Peyer's patch (tissue), 4 donors: Measurements from ENCODE around the gene AWAT1. TPM values are rescaled to one million over a fixed set of nuclear protein-coding genes. Genes with fewer than 3 reads are reported as not detected.

ENCODE experiments used
- DNase-seq, 3 donors: peaks; one replicate each; pipeline ENCODE4 v3.0.0-alpha.2; 2017 to 2019
- H3K27ac ChIP-seq, 4 donors: fragments of 200-600 bp; sonication (generic); one replicate each; pipeline ENCODE4 v1.5.1; 2016 to 2019
- H3K27me3 ChIP-seq, 2 donors: fragments of 200-600 bp; sonication (generic); one replicate each; pipeline ENCODE4 v1.5.1; 2019
- H3K36me3 ChIP-seq, 3 donors: fragments of 200-600 bp; sonication (generic); one replicate each; pipeline ENCODE4 v1.5.1; 2016 to 2019
- H3K4me1 ChIP-seq, 4 donors: fragments of 200-600 bp; sonication (generic); one replicate each; pipeline ENCODE4 v1.5.1; 2016 to 2019
- H3K4me3 ChIP-seq, 4 donors: fragments of 200-600 bp; sonication (generic); 1 replicate in 3 of 4; 2 replicates in 1 of 4; pipeline ENCODE4 v1.5.1; 2016 to 2019; ENCODE audit warnings: mild to moderate bottlenecking in 1 of 4
- H3K9me3 ChIP-seq, 4 donors: fragments of 200-600 bp; sonication (generic); one replicate each; pipeline ENCODE4 v1.5.1; 2016 to 2019; ENCODE audit warnings: mild to moderate bottlenecking in 1 of 4
- CTCF ChIP-seq, 6 experiments: fragments of 450-650 bp in 4 of 6; fragments of 200-600 bp in 2 of 6; sonication (generic) in 1 of 6; IDR thresholded peaks; one replicate each; pipeline ENCODE4 v1.5.1; 2017 to 2019; ENCODE audit warnings: antibody characterized with exemption in 6 of 6, mild to moderate bottlenecking in 3 of 6, moderate library complexity in 1 of 6
- POLR2A ChIP-seq, 2 donors: fragments of 450-650 bp; IDR thresholded peaks; one replicate each; pipeline ENCODE4 v1.5.1; 2017; ENCODE audit warnings: antibody characterized with exemption in 2 of 2, mild to moderate bottlenecking in 2 of 2, moderate library complexity in 2 of 2
- small RNA-seq, 2 donors: library from RNA; depleted of rRNA; stranded (forward); fragments of <200 nt; gene quantifications; one replicate each; pipeline ENCODE3, GENCODE V24; 2016
- total RNA-seq, 4 donors: library from RNA; depleted of rRNA; stranded (reverse); fragments of >200 nt; gene quantifications; one replicate each; pipeline ENCODE4 v1.1.0, GENCODE V29; 2016

Gene AWAT1
- total RNA-seq, 4 donors from 2014 or later, result not detected

DNA sequence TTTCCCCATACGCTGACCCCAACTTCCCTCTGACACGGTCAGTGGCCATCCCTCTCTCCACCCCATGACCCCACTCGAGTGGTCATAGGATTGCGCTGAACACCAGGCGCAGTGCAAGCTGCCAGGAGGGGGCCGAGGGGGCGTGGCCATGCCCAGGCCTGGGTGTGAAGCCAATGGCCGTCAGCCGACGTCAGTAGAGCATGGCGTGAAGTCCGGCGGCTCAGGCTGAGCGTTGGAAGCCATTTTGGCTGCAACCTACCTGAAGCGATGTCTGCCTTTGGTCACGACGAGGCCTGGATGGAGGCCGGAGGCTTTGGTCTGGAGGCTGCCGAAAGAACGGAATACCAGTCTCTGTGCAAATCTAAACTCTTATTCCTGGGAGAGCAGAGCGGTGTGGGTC is 47.5 kb downstream of the AWAT1 start, which contains the start of gene RAB41:
Gene RAB41 (plus strand): TSS at position 222 of the 400 bp plus-strand sequence. CDS start 46 bp downstream, at position 268.
- no peaks in the 10 kb centered on the region for H3K36me3 ChIP-seq
- no peaks in the 10 kb centered on the region for H3K27me3 ChIP-seq
- no peak for TF ChIP-seq CTCF (IDR thresholded peaks at IDR 0.05)
- no peak for TF ChIP-seq POLR2A (IDR thresholded peaks at IDR 0.05)
- H3K9me3 ChIP-seq, result no peaks in the 10 kb centered on the region
- DNase-seq, result no peak
- H3K4me1 ChIP-seq, result no peaks in the 10 kb centered on the region
- H3K27ac ChIP-seq, result no peak within 1 kb of the TSS
- no peak within 1 kb of the TSS for H3K4me3 ChIP-seq

DNA sequence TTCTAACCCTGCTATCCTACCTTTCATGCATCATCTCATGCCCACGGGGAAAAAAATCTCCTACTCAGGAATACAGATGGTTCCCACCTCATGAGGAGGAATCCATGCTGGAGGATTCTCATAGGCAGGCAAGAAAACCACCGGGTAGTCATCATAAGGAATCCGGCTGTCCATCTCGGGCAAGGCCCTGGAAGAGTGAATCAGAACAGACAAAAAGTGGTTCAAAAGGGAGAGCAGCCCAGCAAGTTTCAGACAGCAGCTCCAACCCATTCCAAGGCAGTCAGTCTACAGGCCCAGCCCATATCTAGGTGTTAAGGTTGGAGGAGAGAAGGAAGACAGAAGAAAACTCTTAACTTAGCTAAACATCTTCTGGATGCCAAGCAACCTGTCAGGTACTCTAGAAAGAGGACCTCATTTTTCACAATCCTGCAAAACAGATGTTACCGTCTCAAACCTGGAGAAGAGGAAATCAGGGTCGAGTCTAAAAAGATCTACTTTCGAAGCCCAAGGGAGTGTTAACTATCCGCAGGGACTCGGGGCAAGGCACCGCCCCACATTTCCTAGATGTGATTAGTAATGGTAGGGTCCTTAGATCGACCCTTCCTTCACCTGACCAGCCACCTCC is 54.8 kb downstream of the AWAT1 start:
- H3K9me3 ChIP-seq, result no peaks in the 10 kb centered on the region
- peaks cover 0 to 4% (median 0%) of the 10 kb centered on the region in 4 donors for H3K4me1 ChIP-seq
- no peaks in the 10 kb centered on the region for H3K36me3 ChIP-seq
- peak overlapping the region; percentile 41 to 67 (median 52) for H3K4me3 ChIP-seq
- no peaks in the 10 kb centered on the region for H3K27me3 ChIP-seq
- DNase-seq, result no peak
- TF ChIP-seq POLR2A (IDR thresholded peaks at IDR 0.05), result no peak
- no peak for TF ChIP-seq CTCF (IDR thresholded peaks at IDR 0.05)
- H3K27ac ChIP-seq, result peak overlapping the region; percentile 58 to 74 (median 69)

Small RNA genes within 50 kb of the gene (small RNA-seq; reads per million reads assigned to genes)
- gene RNA5SP507, result 0 reads per million in 2 donors

Other genes starting within 250 kb of the AWAT1 start
- gene AWAT2, start 184.7 kb upstream of the AWAT1 start, total RNA-seq, result not detected
- gene OTUD6A, start 172.2 kb upstream of the AWAT1 start, total RNA-seq, result not detected
- 10 to 100 TPM; 66.2 to 83.0 (median 72.8) TPM for gene IGBP1, start 101.2 kb upstream of the AWAT1 start, total RNA-seq
- not detected for gene DGAT2L6, start 57.2 kb upstream of the AWAT1 start, total RNA-seq
- gene P2RY4, start 25.5 kb downstream of the AWAT1 start, total RNA-seq, result 10 to 100 TPM in 2 of 4 donors, 1 to 10 TPM in 2; 1.7 to 19.4 (median 13.2) TPM
- 1 to 10 TPM in 2 of 4 donors, not detected in 2; 3.2 to 3.3 TPM for gene ARR3, start 33.7 kb downstream of the AWAT1 start, total RNA-seq
- not detected for gene RAB41, start 47.5 kb downstream of the AWAT1 start, total RNA-seq
- gene PDZD11, start 55.3 kb downstream of the AWAT1 start, total RNA-seq, result 10 to 100 TPM; 23.6 to 32.6 (median 28.2) TPM
- gene KIF4A, start 55.4 kb downstream of the AWAT1 start, total RNA-seq, result 10 to 100 TPM in 1 of 4 donors, 1 to 10 TPM in 3; 1.3 to 17.3 (median 4.6) TPM
- gene GDPD2, start 188.7 kb downstream of the AWAT1 start, total RNA-seq, result 10 to 100 TPM in 3 of 4 donors, not detected in 1; 37.0 to 84.4 (median 78.8) TPM
- 10 to 100 TPM; 33.8 to 58.9 (median 52.8) TPM for gene DLG3, start 210.2 kb downstream of the AWAT1 start, total RNA-seq